Lower leg skin (tissue), 4 donors: ENCODE measurements around the gene ADARB2. TPM values are rescaled to one million over a fixed set of nuclear protein-coding genes. Genes with fewer than 3 reads are reported as not detected.

ENCODE experiments used
- DNase-seq, 2 donors: peaks; one replicate each; pipeline ENCODE4 v3.0.0-alpha.2; 2019; ENCODE audit warnings: low spot score in 2 of 2
- H3K4me3 ChIP-seq: fragments of 200-600 bp; sonication (generic); 2 replicates; pipeline ENCODE4 v1.5.1; 2017; ENCODE audit warnings: mild to moderate bottlenecking, low read depth; ENCODE audit not compliant: poor library complexity, severe bottlenecking
- CTCF ChIP-seq, 3 donors: fragments of 450-650 bp; IDR thresholded peaks; one replicate each; pipeline ENCODE4 v1.5.1; 2016; ENCODE audit warnings: antibody characterized with exemption in 3 of 3, mild to moderate bottlenecking in 3 of 3, moderate library complexity in 2 of 3
- POLR2A ChIP-seq, 2 donors: fragments of 450-650 bp; IDR thresholded peaks; one replicate each; pipeline ENCODE4 v1.6.1; 2016 to 2017; ENCODE audit warnings: antibody characterized with exemption in 2 of 2, mild to moderate bottlenecking in 1 of 2, moderate library complexity in 1 of 2
- WGBS, 2 donors: methylation state at CpG; one replicate each; pipeline ENCODE4 v1.1.5; 2018; 5-methylcytosine and 5-hydroxymethylcytosine counted together
- intact Hi-C: fragments of 100-400 bp; cut with DNase I; formaldehyde crosslinking; loops from one replicate; pipeline ENCODE4 v1.15.0; 2023; ENCODE audit warnings: low total_unique reads
- total RNA-seq, 4 donors: library from RNA; depleted of rRNA; stranded (reverse); fragments of >200 nt; gene quantifications; one replicate each; pipeline ENCODE4 v1.1.0, GENCODE V29; 2016

ADARB2 gene
- total RNA-seq, 4 donors from 2014 or later, result 0.72 to 3.6 (median 1.8) TPM

GRCh38 chr10:1394155-1394912, 343.0 kb downstream of the ADARB2 start:
- DNase-seq, result peak in 1 of 2 donors; percentile 72
- TF ChIP-seq CTCF (IDR thresholded peaks at IDR 0.05) (no peak), POLR2A (IDR thresholded peaks at IDR 0.05) (no peak)
- WGBS, 2 donors, result 80 to 85% methylated on average over 13 of the region's 13 CpGs
- no peak overlapping the region for H3K4me3 ChIP-seq
- intact Hi-C loops, result no loop called here

GRCh38 chr10:1393481-1393880, 343.8 kb downstream of the ADARB2 start:
- TF ChIP-seq POLR2A (IDR thresholded peaks at IDR 0.05), result no peak
- no peak for TF ChIP-seq CTCF (IDR thresholded peaks at IDR 0.05)
- 94 to 99% methylated on average over 8 of the region's 8 CpGs for WGBS, 2 donors
- H3K4me3 ChIP-seq, result no peak overlapping the region
- intact Hi-C loops, result no loop called here
- peak in 1 of 2 donors; percentile 34 for DNase-seq

GRCh38 chr10:1392127-1392526, 345.2 kb downstream of the ADARB2 start:
- DNase-seq, result peak in 1 of 2 donors; percentile 25
- intact Hi-C loops, result no loop called here
- 52 to 54% methylated on average over 4 of the region's 4 CpGs for WGBS, 2 donors
- TF ChIP-seq CTCF (IDR thresholded peaks at IDR 0.05), result no peak
- no peak for TF ChIP-seq POLR2A (IDR thresholded peaks at IDR 0.05)
- H3K4me3 ChIP-seq, result no peak overlapping the region

- 80 to 85% methylated on average over 3 of the region's 3 CpGs for WGBS, 2 donors
- peak in 1 of 2 donors; percentile 39 for DNase-seq
- no peak overlapping the region for H3K4me3 ChIP-seq
- intact Hi-C loops, result no loop called here
- TF ChIP-seq POLR2A (IDR thresholded peaks at IDR 0.05) (no peak), CTCF (IDR thresholded peaks at IDR 0.05) (no peak)
Measured at GRCh38 chr10:1390200-1390599, 347.1 kb downstream of the ADARB2 start.

GRCh38 chr10:1384026-1384425, 353.3 kb downstream of the ADARB2 start:
- TF ChIP-seq POLR2A (IDR thresholded peaks at IDR 0.05) (no peak), CTCF (IDR thresholded peaks at IDR 0.05) (no peak)
- intact Hi-C loops, result no loop called here
- no peak for DNase-seq
- no peak overlapping the region for H3K4me3 ChIP-seq
- 69 to 72% methylated on average over 5 of the region's 5 CpGs for WGBS, 2 donors

- intact Hi-C loops, result no loop called here
- peak in 1 of 2 donors; percentile 71 for DNase-seq
- TF ChIP-seq POLR2A (IDR thresholded peaks at IDR 0.05) (no peak), CTCF (IDR thresholded peaks at IDR 0.05) (no peak)
- H3K4me3 ChIP-seq, result no peak overlapping the region
- WGBS, 2 donors, result 63% methylated on average over 13 of the region's 13 CpGs
Measured at GRCh38 chr10:1382711-1383110, 354.6 kb downstream of the ADARB2 start.
